ENCODE results near the gene EFNB3.

Gene EFNB3

GRCh38 chr17:7719661-7720060, 14.7 kb downstream of the EFNB3 start:
- DNase-seq, result no peak

GRCh38 chr17:7720125-7720524, 15.1 kb downstream of the EFNB3 start:
- DNase-seq, result no peak

GRCh38 chr17:7721612-7722011, 16.6 kb downstream of the EFNB3 start:
- DNase-seq, result no peak

GRCh38 chr17:7727886-7728285, 22.9 kb downstream of the EFNB3 start:
- DNase-seq, result no peak

- DNase-seq, result peak; percentile 79
Observed at GRCh38 chr17:7729816-7730215, 24.8 kb downstream of the EFNB3 start.

GRCh38 chr17:7732981-7733539, 28.1 kb downstream of the EFNB3 start:
- DNase-seq, result no peak

GRCh38 chr17:7737601-7738000, 32.6 kb downstream of the EFNB3 start:
- DNase-seq, result no peak

- no peak for DNase-seq
Observed at GRCh38 chr17:7739746-7740145, 34.7 kb downstream of the EFNB3 start.

- DNase-seq, result no peak
Observed at GRCh38 chr17:7740481-7741001, 35.5 kb downstream of the EFNB3 start.

- no peak for DNase-seq
Observed at GRCh38 chr17:7742729-7743128, 37.7 kb downstream of the EFNB3 start.

- DNase-seq, result no peak
Observed at GRCh38 chr17:7744416-7744815, 39.4 kb downstream of the EFNB3 start.

- DNase-seq, result peak; percentile 60
Observed at GRCh38 chr17:7745748-7746470, 40.9 kb downstream of the EFNB3 start.

- DNase-seq, result no peak
Observed at GRCh38 chr17:7747635-7748071, 42.7 kb downstream of the EFNB3 start.

- DNase-seq, result no peak
Observed at GRCh38 chr17:7748076-7748775, 43.2 kb downstream of the EFNB3 start.

GRCh38 chr17:7750321-7750821, 45.4 kb downstream of the EFNB3 start:
- no peak for DNase-seq

GRCh38 chr17:7754656-7755055, 49.7 kb downstream of the EFNB3 start:
- DNase-seq, result no peak

GRCh38 chr17:7755095-7755890, 50.3 kb downstream of the EFNB3 start:
- peak; percentile 4 for DNase-seq

GRCh38 chr17:7756968-7757367, 52.0 kb downstream of the EFNB3 start:
- no peak for DNase-seq
